Ovary (tissue), 3 donors: ENCODE measurements around the gene BCAS1.

Experiments used
- CTCF ChIP-seq, 3 donors: fragments of 450-650 bp in 2 of 3; fragments of 200-600 bp in 1 of 3; IDR thresholded peaks; one replicate each; pipeline versions ENCODE4 v1.5.1 to v1.8.0; 2016 to 2022; ENCODE audit warnings: antibody characterized with exemption in 3 of 3, mild to moderate bottlenecking in 1 of 3
- EP300 ChIP-seq: sonication (generic); formaldehyde crosslinking; IDR thresholded peaks from one replicate; pipeline ENCODE4 v1.6.1; 2017; ENCODE audit warnings: antibody characterized with exemption
- POLR2A ChIP-seq: fragments of 450-650 bp; IDR thresholded peaks from one replicate; pipeline ENCODE4 v1.6.1; 2017; ENCODE audit warnings: antibody characterized with exemption, mild to moderate bottlenecking, moderate library complexity
- donor health status: DM: no; HTN: no; CAD: no.

DNA sequence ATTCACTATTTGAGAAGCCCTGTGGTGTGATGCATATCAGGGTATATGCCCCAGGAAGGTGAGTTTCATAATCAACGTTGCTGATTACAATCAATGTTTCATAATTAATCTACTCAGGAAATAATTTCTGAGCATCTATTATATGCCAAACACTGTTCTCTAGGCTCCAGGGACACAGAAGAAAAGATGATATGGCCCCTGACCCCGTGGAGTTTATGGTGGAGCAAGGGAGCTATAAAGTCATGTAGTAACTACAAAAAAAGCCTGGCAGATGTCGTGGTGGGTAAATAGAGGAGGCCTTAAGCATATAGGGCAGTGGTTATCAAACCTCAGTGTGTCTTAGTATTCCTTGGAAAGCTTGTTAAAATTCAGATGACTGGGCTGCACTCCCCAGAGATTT lies 40.1 kb upstream of the BCAS1 start:
- TF ChIP-seq POLR2A (no peak), CTCF (IDR thresholded peaks at IDR 0.05) (no peak), EP300 (no peak)
